GM23248 (cell line): ENCODE results near the gene PTGES2.

Source experiments
- EZH2 ChIP-seq: fragments of 200-600 bp; sonication (generic); IDR thresholded peaks from 2 replicates; pipeline ENCODE4 v1.6.1; 2018; ENCODE audit warnings: antibody characterized with exemption, mild to moderate bottlenecking; ENCODE audit not compliant: insufficient read depth, poor library complexity, severe bottlenecking
- EZH2phosphoT487 ChIP-seq: fragments of 200-600 bp; sonication (generic); IDR thresholded peaks from 2 replicates; pipeline ENCODE4 v1.6.1; 2018; ENCODE audit warnings: antibody characterized with exemption, moderate library complexity, mild to moderate bottlenecking, low read depth; ENCODE audit not compliant: insufficient read depth

- TF ChIP-seq EZH2phosphoT487 (no peak), EZH2 (no peak)
Measured at GRCh38 chr9:128125580-128126354, 1.8 kb downstream of the PTGES2 start.
